DMS153 (cell line): Measurements from ENCODE around the gene FAM177A1.
A peak's percentile ranks its signal among the peaks of the same experiment; 100 is the strongest.
"Not testable (repeated sequence)": the region's sequence is repeated elsewhere in the genome, so short reads cannot be mapped to it uniquely, and the experiment has no call there.

Experiments used
- DNase-seq: peaks from one replicate; lab custom pipeline; 2025; lab: John Stamatoyannopoulos, UW

FAM177A1 gene

DNA sequence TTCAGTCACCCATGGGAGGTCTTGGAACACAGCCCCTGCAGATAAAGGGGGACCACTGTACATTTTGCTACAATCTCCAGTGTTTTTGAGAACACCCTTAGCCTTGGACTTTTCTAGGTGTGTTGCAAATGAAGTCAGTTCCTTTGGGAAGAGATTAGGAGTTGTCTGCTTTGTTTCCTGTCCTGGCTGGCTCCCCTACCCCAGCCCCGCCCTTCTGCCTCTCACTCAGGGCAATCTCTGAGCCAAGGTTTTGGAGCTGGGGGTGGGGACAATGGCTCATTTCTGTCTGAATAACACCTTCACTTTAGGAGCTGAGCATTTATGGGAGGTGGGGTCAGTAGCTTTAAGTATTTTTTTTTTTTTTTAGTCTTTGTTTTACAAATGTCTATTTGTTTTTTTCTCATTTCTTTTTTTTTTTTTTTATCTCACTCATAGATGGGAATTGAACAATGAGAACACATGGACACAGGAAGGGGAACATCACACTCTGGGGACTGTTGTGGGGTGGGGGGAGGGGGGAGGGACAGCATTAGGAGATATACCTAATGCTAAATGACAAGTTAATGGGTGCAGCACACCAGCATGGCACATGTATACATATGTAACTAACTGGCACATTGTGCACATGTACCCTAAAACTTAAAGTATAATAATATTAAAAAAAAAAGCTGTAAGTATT lies 15.2 kb downstream of the FAM177A1 start:
- not testable (repeated sequence) for DNase-seq

GRCh38 chr14:35065731-35066130 lies 19.7 kb downstream of the FAM177A1 start:
- not testable (repeated sequence) for DNase-seq

DNA sequence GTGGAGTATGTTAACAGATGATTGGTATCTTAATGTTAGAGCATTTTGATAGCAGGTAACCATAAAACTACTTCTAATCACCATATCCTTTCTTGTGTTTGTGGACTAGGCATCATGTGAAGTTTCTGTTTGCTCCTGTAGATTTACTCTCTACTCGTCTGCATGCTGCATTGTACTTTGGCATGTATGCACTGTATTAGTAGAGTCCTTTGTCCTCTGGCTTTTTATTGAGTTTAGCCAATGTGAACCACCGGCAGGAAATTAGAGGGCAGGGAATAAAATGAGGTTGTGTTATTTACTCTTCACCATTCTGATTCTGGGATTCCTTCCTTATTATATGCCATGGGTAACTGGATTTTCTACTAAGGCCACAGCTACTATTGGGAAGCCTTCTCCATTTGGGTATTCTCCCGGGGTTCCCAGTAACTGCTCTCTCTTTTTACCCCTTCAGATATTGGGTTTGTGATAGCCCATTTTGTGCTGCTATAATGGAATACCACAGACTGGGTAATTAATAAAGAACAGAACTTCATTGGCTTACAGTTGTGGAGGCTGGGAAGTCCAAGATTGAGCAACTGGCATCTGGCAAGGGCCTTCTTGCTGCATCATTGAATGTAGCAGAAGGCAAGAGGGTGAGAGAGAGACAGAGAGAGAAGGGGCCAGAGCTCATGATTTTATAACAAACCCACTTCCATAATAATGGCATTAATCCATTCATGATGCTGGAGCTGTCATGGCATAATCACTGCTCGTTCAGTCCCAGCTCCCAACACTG lies 22.4 kb downstream of the FAM177A1 start:
- DNase-seq = peak; percentile 2

DNA sequence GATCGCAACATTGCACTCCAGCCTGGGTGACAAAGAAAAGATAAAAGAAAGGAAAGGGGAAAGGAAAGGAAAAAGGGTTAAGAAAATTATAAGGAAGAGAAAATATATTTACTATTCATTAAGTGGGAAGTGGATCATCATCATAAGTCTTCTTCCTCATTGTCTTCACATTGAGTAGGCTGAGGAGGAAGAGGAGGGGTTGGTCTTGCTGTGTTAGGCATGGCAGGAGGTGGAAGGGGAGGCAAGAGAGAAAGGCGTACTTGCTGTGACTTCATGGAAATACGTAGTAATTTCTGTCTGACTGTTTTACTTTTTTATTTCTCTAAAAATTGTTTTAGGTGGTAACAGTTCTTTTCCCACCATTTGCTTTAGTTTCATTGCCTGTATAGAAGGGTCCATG lies 26.2 kb downstream of the FAM177A1 start:
- no peak for DNase-seq

DNA sequence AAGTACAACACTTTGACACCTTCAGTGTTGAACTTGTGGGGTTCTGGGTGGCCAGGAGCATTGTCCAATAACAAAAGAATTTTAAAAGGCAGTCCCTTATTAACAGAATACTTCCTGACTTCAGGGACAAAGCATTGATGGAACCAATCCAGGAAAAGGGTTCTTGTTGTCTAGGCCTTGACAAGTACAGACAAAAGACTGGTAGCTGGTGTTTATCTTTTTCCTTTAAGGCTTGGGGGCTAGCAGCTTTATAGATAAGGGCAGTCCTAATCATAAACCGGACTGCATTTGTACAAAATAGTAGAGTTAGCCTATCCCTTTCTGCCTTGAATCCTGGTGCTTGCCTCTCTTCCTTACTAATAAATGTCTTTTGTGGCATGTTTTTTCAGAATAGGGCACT lies 27.4 kb downstream of the FAM177A1 start:
- no peak for DNase-seq

- DNase-seq = no peak
Measured at GRCh38 chr14:35078082-35078481, 32.0 kb downstream of the FAM177A1 start.

DNA sequence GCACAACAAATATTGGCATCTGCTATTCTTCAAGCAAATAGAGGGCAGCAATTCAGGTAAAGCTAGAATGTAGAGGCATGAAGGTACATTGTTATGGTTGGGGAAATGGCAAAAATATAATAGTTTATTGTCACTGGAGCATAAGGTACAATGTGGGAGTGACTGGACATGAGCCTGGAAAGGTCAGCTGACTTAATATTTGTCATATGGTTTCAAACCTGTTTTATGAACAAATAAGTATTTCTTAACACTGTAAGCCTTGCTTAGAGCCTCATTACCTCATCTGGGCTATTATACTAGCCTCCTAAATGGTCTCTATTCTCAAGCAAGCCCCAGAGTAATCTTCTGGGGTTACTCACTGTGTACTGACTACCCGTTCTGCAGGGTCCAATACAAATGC lies 33.7 kb downstream of the FAM177A1 start:
- no peak for DNase-seq

DNA sequence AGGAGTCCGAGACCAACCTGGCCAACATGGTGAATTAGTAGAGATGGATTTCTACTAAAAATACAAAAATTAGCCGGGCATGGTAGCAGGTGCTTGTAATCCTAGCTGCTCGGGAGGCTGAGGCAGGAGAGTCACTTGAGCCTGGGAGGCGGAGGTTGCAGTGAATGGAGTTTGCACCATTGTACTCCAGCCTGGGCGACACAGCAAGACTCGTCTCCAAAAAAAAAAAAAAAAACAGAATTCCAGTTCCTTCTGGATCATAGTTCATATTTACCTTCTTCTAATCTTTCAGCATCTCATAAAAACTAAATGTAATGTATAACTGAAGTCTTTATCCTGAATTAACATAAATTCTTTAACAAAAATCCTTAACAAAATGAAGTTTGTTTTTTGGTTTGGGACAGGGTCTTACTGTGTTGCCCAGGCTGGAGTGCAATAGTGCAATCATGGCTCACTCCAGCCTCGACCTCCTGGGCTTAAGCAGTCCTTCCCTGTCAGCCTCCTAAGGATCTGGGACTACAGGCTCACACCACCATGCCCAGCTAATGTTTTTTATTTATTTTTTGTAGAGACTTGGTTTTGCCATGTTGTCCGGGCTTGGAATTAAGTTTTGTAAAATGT lies 37.6 kb downstream of the FAM177A1 start:
- no peak for DNase-seq

DNA sequence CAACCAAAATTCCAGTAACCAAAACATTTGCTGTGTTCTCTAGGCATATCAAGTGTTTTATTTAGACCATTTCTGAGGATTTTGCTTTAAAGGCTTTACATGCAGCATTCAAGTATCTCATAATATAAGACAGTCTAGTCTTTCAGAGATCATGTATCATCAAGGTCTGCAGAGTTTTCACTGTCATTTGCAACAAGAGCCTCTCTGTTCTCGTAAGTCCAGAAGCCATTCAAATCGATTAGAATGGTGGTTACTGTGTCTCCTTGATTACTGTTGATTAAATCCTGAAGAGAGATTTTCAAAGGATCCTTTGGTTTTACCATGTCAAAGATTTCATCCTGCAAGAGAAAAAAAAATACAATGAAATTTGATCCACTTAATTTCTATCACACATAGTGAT lies 39.4 kb downstream of the FAM177A1 start:
- DNase-seq = no peak

DNA sequence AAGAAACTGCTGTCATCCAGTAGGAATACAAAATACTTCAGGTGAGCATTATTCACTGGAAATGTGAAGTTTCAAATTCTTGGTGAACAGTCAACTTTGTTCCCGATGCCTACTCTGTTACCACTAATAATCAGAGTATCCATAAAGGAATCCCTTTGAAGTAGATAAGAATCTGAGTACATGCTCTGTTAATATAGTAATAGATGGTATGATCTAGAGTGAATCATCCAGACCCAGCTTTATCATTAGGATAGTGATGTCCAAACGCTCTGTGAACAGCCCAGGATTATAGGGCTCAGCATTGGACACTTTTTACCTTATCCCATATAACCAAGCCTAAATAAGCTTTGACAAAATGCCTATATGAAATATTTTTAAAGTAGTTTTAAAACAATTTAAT lies 42.4 kb downstream of the FAM177A1 start:
- DNase-seq = no peak

- not testable (repeated sequence) for DNase-seq
Measured at GRCh38 chr14:35094645-35095044, 48.6 kb downstream of the FAM177A1 start.

- DNase-seq = no peak
Measured at GRCh38 chr14:35107866-35108265, 61.8 kb downstream of the FAM177A1 start.

GRCh38 chr14:35112641-35113040 lies 66.6 kb downstream of the FAM177A1 start:
- no peak for DNase-seq

- DNase-seq = no peak
Measured at GRCh38 chr14:35113308-35113950, 67.4 kb downstream of the FAM177A1 start.

DNA sequence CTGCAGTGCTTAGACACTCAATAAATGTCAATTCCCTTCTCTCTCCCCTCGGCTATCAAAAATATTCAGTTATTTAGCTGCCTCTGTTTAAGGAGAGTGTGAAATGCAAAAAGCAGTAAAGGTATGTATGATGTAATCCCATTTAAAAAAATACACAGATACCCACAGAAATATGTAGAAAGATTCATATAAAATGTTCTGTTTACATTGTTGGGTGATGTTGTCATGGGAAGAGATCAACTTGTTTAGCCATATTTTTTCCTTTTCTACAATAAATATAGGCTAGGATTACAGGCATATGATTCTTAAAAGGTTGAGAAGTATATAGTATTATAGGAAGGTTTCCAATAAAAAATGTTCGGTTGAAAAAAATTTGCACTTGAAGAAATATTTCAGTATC lies 68.0 kb downstream of the FAM177A1 start:
- DNase-seq = no peak

DNA sequence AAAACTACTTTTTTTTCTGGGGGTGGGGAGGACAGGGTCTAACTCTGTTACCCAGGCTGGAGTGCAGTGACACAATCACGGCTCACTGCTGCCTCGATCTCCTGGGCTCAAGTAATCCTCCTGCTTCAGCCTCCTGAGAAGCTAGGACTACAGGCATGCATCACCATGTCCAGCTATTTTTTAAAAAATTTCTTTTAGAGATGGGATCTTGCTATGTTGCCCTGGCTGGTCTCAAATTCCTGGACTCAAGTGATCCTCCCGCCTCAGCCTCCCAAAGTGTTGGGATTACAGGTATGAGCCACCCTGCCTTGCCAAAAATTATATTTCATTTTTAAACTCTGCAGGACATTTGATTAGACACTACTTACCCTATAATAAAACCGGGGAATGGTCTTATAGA lies 70.2 kb downstream of the FAM177A1 start:
- no peak for DNase-seq

DNA sequence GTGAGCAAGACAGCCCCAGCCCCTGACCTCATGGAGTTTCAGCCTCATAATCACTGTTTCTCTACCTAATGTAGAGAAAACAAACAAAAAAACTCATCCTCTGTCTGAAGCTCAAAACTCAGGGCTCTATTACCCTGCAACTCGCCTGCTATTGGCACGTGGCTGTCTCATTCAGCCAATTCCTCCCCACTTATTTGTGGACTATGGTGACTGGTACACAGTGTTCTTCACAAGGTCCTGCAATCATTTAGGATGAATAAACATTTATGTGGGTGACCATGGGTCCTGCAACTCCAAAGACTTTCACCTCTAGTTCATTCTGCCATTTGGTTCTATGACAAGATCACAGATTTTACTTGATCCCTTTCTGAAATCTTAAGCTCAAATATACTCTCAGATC lies 71.0 kb downstream of the FAM177A1 start:
- DNase-seq = no peak

DNA sequence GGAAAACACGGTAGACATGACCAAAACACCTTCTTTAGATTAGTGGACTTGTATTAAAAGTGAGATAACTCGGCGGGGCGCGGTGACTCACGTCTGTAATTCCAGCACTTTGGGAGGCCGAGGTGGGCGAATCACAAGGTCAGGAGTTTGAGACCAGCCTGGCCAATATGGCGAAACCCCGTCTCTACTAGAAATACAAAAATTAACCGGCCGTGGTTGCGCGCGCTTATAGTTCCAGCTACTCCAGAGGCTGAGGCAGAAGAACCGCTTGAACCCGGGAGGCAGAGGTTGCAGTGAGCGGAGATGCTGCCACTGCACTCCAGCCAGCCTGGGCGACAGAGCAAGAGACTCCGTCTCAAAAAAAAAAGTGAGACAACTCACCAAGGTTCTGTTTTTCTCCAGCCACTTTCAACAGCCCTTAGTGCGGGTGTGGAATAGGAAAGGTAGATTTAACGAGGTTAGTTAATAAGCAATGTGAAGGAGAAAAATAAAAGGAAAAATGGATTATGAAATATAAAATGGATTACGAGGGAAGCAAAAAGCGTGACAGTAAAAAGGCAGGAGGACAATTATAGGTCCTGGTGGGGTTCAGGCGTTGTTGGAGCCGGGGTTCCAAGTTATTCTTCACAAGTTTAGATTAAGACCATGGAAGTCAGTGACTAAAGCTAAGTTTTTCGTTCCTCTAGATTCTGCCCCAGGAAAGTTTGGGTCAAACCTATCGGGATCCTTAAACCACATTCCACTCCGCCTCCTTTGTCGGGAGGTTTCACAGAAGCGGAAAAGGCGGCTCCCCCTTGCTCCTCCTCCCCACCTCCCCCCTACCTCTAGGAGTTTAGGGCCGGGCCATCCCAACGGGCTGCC lies 75.2 kb downstream of the FAM177A1 start:
- DNase-seq = no peak

DNA sequence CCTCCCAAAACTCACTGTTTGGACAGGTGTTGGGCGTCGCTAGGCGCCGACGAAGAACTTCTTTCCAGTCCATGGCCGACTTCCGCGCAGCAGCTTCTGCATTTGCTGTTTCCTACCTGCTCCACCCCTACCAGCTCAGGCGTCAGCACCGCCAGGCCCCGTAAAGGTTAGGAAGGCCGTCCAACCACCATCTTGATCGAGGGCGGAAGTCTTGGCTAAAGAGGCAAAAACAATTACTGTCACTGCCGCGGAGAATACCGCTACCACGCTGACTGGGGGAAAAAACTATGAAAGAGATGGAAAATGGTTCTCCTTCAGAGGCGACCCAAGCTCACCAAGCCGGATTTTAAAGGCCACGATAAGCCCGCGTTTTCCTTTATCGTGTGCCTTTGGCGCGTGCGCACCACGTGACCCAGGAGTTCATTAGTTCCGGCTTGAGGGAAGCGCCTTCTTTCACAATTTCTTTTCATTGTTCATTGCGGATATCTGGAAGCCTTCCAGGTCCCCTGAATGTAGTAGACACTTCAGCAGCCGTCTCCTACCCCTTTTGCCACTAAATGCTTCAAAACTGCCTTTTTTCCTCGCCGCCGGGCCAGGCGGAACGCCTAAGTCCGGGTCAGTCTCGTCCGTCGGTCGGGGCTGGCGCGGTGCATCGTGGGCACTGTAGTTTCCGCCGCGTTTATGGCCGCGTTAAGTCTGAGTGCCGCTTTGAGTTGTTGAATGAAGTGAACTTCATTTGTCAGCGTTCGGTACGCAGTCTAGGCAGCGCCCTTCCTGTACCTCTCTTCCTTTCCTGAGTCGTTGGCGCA lies 76.0 kb downstream of the FAM177A1 start, which contains the start of the genes PPP2R3C and PRORP:
PPP2R3C (minus strand) TSS at position 104 of the 809 bp plus-strand sequence; CDS start at position 73, 31 bp downstream.
PRORP (plus strand) TSS at position 666 of the 809 bp plus-strand sequence. CDS start 694 bp downstream, outside the sequence.
- peak; percentile 93 for DNase-seq

GRCh38 chr14:35122696-35123387 lies 76.8 kb downstream of the FAM177A1 start:
- no peak for DNase-seq
